Stimulated activated CD4-positive, alpha-beta T cell treated with anti-CD3 and anti-CD28 coated beads, TNF-alpha, amount 100 ng/mL, for 48 hours (primary cell): ENCODE results near the gene PCYOX1L.
A peak's percentile ranks its signal among the peaks of the same experiment; 100 is the strongest.

Source experiments
- DNase-seq, 3 donors: peaks; one replicate each; pipeline ENCODE4 v3.0.0-alpha.2; 2020; ENCODE audit warnings: low read depth in 3 of 3

The PCYOX1L gene

DNA sequence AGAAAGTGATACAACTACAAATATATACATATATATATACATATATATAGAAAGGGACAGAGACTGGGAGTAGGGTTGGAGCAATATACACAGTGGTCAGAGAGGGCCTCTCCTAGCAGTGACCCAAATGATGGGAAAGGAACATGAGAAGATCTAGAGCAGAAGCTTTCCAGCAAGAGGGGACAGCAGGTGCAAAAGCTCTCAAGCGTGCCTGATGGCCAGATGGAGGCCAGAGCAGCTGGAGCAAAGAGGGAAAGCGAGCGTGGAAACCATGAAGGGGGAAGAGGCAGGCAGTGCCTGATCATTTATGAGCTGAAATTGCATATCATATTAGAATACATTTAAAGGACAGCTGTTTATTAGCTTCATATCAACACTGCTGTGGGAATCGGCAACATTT, 20.1 kb upstream of the PCYOX1L start:
- DNase-seq: no peak

DNA sequence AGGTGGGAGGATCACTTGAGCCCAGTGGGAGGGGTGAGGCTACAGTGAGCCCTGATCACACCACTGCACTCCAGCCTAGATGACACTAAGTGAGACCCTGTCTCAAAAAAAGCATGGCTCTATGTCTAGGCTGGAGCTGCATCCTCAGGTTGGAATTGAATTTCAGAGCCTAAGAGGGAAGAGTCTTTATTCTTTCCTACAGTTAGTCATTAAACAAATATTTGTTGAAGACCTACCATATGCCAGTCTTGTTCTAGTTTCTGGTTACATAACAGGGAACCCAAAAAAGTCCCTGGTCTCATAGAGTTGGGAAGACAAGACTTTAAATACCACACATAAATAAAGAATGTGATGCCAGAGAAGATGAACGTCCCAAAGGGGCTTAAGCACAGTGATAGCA, 19.5 kb upstream of the PCYOX1L start:
- DNase-seq: no peak

DNA sequence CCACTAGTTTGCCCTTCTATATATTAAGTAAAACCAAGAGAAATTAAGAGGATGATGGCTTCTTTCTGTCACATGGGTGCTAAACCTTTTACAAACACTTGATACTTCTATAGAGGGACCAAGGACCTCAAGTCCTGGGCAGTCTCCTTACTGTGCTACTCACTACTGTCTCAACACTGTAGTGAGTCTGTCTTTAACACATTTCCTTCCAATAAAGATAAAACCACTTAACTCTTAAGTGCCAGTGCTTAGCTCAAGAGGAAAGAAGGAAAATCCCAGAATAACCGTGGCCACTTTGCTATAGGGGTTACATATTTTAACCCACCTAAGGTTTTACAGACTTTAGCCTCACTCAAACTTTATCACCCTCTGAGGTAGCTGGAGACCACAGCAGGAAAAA, 16.9 kb upstream of the PCYOX1L start:
- DNase-seq: no peak

DNA sequence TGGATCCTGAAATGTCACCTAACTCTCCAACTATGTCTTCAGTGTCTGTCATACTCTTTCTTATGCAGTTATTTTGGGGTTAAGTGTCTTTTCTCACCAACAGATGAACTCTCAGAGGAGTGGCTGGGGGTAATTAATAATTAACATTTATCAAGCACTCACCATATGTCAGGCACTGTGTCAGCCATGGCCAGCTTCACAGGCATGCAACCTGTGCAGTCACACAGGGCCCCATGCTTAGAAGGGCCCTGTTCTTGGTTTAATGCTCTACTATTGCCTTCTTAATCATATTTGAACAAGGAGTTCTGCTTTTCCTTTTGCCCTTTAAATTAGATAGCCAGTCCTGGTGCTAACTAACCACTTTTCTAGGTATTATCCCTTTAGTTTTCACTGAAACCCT, 16.0 kb upstream of the PCYOX1L start:
- DNase-seq: no peak

DNA sequence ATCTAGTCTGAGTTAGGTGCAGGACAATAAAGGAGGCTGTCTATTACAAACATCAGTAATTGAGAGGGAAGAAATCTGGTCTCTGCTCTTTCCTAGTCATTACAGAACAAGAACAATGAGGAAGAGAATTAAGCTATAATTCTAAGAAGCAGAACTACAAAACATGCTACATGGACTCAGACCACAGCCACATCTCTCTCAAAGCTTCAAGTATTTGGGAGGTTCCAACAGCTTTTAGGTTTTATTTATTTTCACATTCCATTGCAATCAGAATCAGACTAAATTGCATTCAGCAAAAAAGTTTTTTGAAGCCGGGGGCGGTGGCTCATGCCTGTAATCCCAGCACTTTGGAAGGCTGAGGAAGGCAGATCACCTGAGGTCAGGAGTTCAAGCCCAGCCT, 13.7 kb upstream of the PCYOX1L start:
- DNase-seq: no peak

DNA sequence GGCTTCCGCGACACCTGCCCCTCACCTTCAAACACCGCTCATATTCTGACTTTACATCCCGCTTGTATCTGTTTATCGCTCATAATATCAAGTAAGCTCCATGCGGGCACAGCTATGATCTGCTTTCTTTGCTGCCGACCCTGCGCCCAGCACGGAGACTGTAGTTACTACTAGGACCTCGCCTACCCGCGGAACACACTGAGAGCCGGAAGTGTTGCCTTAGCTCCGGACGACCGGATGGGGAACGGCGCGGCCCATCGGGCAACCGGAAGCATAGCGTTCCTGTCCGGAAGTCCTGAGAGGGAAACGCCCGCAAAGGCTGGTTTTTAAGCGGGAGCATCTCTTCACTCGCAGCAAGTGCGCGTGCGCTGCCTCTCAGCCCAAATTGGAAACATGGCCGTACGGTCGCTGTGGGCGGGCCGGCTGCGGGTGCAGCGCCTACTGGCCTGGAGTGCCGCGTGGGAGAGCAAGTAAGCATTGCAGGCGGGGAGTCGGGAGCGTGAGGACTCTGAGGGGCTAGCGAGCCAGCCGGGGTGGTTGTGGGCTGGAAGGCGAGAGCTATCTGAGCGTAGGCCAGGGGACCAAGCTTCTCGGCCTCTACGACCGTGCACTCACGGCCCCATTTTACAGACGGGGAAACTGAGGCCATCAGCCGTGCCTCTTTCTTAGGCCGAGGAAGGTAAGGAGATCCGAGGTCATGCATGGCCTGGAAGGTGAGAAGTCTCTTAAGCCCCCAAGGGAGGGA, 12.5 kb upstream of the PCYOX1L start, which contains the start of gene GRPEL2:
Gene GRPEL2, plus strand, starts transcription at position 353 of the 745 bp plus-strand sequence. Its CDS starts 41 bp downstream, at position 394.
- peak; percentile 90 to 96 (median 91) for DNase-seq

DNA sequence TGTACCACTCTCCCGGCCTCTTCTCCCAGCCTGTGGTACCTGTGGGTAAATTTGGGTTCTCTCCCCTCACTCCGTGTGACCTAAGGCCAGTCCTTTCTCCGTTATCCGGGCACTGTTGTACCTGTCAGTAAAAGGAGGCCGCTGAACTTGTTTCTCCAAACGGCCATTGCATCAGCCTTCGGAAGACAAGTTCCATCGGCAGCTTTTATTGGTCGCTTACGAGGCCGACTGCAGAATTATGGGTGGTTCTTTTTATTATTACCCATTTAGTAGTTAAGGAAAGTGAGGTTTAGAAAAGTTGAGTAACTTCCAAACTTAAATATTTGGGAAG, 12.0 kb upstream of the PCYOX1L start:
- DNase-seq: no peak

DNA sequence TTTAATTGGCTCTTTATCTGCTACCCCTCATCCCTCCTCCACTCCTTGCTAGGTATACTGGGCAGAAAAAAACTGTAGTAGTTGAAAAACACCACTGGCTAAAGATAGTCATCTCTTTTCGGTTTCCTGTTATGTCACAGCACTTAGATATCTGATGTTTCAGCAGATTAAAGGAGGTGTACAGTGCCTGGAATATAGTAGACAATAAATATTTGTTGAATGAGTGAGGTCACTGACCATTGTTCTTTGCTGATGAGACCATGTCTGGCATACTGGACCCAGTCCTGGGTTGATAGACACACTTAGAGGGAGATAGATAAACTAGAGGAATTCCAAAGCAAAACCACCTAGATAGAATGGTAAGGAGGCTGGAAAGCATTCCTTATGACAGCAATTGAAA, 9.3 kb upstream of the PCYOX1L start:
- DNase-seq: no peak

DNA sequence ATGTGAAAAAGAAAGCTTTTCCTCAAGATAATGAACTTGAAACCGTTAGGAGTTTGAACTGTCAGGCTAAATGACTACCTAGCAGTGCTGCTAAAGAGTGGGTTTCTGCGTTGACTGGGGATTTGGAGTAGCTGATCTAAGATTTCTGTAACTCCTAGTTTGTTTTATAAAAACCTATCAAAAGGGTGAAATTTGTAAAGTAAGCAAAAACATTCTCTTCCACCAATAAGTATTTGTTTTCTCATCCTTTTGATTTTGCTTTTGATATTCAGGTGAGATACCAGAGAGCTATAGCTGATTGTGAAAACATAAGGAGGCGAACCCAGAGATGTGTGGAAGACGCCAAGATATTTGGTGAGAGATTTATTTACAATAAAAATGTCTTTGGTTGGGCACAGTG, 8.5 kb upstream of the PCYOX1L start:
- no peak for DNase-seq

DNA sequence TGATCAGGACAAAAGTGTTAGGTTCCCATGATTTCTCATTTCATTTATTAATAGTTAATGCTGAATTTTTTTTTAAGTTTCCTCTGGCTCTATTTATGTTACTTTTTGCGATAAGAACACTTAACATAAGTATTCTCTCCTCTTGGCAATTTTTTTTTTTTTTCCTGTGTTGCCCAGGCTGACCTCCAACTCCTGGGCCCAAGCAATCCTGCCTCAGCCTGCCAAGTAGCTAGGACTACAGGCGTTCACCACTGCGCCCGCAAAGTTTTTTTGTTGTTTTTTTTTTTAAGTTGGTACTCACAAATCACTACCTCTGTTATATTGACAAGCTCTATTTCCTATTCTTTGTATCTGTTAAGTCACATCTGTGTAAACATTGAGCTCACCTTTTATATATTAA, 5.7 kb upstream of the PCYOX1L start:
- no peak for DNase-seq

DNA sequence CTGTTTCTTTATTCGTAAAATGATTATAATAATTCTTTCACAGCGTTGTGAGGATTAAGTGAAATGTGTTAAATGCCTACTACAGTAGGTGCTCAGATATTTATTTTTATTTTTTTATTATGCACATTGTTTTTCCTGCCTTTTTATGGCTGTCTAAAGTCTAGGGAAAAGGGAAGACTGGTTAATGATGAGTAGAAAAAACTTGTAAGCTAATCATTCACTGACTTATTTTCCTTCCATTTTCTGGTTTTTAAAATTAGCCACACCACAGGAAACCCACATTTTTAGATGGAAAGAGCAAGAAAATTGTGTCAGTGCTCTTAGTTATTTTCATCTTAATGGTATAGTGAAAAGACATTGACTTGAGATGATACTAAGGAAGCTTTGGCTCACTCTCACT, 3.9 kb upstream of the PCYOX1L start:
- no peak for DNase-seq

DNA sequence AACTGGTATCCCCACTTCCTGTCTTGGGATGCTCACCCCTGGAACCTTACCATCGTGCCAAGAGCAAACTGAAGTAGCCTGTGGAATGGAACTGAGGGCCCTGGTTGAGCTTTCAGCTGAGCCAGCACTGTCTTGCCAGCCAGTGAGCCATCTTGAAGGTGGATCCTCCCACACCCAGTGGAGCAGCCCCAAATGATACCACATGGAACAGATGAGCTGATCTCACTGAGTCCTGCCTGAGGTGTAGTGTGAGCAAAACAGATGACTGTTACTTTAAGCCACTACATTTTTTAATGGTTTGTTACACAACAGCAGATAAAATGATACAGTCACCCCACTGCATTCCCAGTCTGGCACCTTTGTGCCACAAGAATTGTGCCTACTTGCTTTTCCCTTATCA, 2.2 kb upstream of the PCYOX1L start:
- DNase-seq: no peak

DNA sequence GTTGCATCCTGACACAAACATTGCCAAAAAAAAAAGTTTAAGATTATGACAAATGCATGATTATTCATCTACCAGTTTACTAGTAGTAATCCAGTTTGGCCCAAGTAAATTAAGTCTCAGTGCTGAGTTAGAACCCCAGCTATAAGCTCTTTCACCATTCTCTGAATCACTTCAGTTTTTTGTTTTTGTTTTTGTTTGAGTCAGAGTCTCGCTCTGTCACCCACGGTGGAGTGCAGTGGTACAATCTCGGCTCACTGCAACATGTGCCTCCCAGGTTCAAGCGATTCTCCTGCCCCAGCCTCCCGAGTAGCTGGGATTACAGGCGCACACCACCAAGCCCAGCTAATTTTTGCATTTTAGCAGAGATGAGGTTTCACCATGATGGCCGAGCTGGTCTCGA, 1.5 kb upstream of the PCYOX1L start:
- no peak for DNase-seq

DNA sequence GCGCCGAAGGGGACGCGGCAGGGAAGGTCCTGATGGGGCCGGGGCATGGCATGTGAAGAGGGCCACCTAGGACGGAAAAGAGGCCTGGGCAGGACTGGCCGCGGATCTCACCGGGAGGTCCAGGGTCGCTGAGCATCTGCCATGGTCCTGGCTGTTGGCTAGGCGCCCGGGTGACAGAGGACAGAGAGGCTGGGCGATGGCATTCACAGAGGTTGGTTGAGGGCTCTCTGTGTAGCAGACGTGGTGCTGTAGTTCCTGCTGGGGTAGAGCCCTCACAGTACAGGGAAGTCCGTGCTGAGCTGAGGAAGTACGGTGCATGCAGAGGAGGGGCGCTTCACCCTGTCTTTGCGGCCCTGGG, 427 bp downstream of the PCYOX1L start:
- DNase-seq: peak in 1 of 3 donors; percentile 26

DNA sequence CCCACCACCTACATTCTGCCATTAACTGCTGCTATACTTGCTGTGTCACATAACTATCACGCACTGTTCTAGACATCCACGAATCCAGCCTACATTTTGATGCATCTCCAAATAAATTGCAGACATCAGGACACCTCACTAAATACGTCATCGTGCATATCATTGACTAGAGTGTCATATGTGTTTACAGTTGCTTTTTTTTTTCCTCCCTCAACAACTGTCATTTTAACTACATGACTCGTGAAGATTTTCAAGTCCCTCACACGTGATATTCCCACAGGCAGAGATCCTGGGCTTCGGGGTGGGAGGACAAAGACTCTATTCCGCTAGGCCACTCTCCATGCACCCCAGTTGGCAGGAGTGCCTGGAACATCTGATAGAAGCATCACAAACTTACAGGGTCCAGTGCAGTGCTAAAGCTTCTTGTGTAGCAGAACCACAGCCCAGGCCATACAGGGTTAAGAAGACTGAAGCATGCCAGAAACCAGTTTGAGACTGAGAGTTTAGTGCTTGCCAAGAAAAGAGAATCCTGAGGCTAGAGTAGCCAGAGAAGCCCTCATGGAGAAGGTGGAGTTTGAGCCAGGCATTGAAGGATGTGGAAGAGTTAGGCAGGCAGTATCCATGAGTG, 1.1 kb downstream of the PCYOX1L start:
- no peak for DNase-seq

DNA sequence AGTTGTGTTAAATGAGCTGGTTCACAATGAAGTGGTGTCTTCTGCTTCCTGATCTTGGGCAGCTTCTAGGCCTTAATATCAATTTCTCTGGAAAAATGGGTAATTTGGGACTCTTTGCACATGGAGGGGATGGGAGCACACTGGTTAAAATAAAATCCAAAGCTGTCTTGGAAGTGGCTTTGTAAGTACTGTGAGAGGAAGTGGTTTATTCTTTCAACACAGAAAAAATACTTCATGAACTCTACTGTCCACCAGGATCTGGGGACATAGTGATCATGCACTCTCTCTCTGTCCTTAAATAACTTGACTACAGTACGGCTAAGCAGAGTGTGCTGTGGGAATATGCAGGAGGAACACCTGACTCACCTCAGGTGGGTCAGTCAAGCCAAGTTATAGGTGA, 2.4 kb downstream of the PCYOX1L start:
- no peak for DNase-seq

DNA sequence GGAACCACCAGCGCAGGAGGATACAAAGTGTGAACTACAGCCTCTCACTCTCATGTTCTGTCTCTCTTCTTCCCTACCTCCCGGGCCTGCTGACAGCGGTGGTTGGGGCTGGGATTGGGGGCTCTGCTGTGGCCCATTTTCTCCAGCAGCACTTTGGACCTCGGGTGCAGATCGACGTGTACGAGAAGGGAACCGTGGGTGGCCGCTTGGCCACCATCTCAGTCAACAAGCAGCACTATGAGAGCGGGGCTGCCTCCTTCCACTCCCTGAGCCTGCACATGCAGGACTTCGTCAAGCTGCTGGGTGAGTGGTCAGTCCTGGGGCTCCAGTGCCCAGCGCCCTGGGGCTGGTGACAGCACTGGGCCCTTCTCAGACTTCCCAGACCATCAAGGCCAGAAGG, 4.7 kb downstream of the PCYOX1L start:
- no peak for DNase-seq

DNA sequence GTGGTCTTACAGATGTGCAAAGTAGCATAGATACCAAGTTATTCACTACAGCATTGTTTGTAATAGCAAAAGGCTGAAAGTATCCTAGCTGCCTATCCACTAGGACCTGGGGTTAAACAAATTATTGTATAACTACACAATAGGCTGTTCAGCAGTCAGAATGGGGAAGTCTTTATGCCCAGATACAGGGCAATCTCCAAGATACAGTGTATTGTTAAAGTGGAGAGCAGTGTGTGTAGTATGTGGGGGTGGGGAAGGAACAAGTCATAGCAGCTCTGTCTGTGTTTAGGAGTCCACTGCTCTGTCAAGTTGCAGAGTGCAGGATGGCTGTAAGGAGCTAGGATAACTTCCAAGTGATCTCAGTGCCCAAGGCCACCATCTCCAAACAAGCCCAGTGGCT, 5.5 kb downstream of the PCYOX1L start:
- no peak for DNase-seq

DNA sequence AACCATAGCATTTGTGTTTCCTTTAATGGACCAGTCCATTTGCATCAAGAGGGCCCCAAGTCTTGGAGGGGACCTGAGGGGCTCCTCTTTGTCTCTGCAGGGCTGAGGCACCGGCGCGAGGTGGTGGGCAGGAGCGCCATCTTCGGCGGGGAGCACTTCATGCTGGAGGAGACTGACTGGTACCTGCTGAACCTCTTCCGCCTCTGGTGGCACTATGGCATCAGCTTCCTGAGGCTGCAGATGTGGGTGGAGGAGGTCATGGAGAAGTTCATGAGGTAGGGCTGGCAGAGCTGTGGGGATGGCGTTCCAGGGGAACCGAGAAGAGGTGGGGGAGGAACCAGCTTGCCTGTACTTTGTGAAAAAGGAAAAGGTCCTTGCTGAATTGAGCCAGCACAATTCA, 6.1 kb downstream of the PCYOX1L start:
- no peak for DNase-seq

DNA sequence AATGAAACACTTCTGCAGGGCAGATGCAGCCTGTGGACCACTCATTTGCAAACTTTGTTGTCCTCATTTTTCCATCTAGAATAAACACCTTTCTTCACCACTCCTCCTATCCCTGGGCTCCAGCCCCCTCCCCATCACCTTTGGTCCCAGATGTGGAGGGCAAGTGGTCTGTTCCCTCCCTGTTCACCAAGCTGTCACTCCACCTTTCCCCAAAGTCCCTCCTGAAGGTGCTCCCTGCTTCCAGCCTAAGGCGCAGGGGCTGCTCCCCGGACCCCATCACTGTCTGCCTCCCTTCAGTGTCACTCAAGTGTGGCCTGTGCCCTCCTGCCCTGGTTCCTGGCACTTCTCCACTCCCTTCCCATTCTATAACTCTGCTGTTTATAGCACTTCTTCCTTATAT, 6.9 kb downstream of the PCYOX1L start:
- no peak for DNase-seq

DNA sequence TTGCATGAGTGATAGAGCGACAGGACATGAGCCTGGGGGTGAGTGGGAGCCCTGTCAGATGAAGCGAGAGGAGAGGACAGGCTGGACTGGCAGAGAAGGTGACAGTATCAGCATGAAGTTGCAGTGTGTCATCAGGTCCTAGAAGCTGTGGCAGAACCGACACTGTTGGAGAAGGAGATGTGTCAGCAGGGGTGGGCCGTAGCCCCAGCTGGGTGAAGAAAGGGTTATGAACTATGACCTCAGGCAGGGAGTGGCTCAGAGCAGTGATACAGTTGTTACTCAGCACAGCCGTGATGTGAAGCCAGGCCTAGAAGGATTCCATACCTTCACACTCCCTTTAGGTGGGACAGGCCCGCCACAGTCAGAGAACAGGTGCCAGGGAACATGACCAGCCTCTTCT, 7.6 kb downstream of the PCYOX1L start:
- DNase-seq: no peak

DNA sequence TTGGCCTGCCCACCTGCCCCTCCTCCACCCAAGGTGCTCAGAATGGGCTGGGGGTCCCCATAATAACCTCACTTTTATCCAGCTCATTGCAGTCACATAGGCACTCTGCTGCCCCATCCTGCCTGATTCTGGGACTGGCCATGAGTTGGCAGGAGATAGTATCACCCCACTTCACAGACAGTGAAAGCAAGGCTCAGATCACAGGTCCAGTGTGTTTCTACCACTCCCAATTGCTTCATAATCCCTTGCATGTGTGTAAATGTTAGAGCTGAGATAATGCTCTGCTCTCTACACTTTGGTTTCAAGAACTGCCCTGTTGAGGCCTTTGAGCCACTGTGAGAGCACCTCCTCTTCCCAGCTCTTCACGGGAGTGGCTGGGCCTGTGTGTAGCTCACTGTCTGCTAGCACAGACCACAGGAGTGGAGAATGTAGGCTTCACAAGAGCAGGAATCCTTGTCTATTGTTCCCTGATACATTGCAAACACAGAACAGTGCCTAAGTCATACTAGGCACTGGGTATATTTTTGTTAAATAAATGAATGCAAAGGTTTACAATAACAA, 8.4 kb downstream of the PCYOX1L start:
- DNase-seq: no peak

DNA sequence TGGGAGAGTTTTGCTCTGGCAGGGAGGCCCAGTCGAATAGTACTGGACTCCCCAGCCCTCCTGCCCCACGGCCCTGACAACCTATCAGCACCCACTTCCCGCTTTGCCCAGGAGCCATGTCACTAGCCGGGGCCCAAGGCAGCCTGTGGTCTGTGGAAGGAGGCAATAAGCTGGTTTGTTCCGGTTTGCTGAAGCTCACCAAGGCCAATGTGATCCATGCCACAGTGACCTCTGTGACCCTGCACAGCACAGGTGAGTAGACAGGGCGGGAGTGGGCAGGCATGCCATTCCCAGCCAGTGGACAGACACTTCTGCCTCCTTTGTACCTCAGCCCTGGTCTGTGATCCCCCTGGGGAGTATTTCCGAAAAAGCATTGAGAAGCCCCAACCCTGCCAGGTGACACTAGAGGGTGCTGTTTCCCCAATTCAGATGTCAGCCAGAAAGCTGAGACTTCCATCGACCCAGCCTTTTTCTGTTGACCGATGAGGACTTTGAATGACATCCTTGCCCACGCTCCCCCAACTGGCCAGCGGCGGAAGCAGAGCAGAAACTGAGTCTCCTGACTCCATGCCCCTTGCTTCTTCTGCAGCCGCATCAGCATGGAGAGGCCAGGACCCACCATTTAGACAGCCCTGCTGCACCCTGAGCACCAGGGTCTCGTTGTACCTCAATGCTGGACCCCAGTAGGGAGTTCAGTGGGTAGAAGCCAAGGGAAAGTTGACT, 9.6 kb downstream of the PCYOX1L start:
- peak in 1 of 3 donors; percentile 45 for DNase-seq
